Cardiac ventricle fibroblast (primary cell): ENCODE data around the gene PRR18. TPM values are rescaled to one million over a fixed set of nuclear protein-coding genes. Genes with fewer than 3 reads are reported as not detected.

Experiments used
- total RNA-seq: library from RNA; depleted of rRNA; stranded (reverse); fragments of >200 nt; gene quantifications from 2 replicates; pipeline ENCODE4 v1.2.3, GENCODE V29; 2015

PRR18 gene
- 0.05 TPM in 1 of 2 replicates, not detected in the other for total RNA-seq

GRCh38 chr6:166308033-166308768 is at the start of gene PRR18:
PRR18 (minus strand) TSS chr6:166308392; CDS start chr6:166308142, 250 bp downstream.

GRCh38 chr6:166342349-166343149 is 34.4 kb upstream of the PRR18 start, which contains the start of gene SFT2D1:
SFT2D1 (minus strand) TSS chr6:166342545; CDS start chr6:166342481, 64 bp downstream.

Other genes starting within 250 kb of the PRR18 start
- not detected in 2 replicates for gene TBXT, start 140.5 kb downstream of the PRR18 start, total RNA-seq
- 42.0 and 43.9 TPM in 2 replicates for gene SFT2D1, start 34.2 kb upstream of the PRR18 start, total RNA-seq
- 22.4 and 28.4 TPM in 2 replicates for gene MPC1, start 74.5 kb upstream of the PRR18 start, total RNA-seq